ENCODE data around the gene SEPTIN11. TPM values are rescaled to one million over a fixed set of nuclear protein-coding genes. Genes with fewer than 3 reads are reported as not detected.
"Not testable (repeated sequence)": the region's sequence is repeated elsewhere in the genome, so short reads cannot be mapped to it uniquely, and the experiment has no call there.

Gene SEPTIN11
- total RNA-seq, 1 donor, result 473 TPM

- Histone ChIP-seq H3K4me2 (ENCODE audit: insufficient read depth, low read length) (peak overlapping the region; percentile 28), H3K9me3 (ENCODE audit: low read depth, low read length) (no peaks in the 10 kb centered on the region), H3K36me3 (ENCODE audit: insufficient read depth, low read length) (peaks cover 8% of the 10 kb centered on the region), H3K4me1 (ENCODE audit: insufficient read depth, low read length) (peaks cover 27% of the 10 kb centered on the region), H4K20me1 (ENCODE audit: insufficient read depth, low read length) (peaks cover 54% of the 10 kb centered on the region), H3K27me3 (ENCODE audit: insufficient read depth, low read length) (no peaks in the 10 kb centered on the region), H3K27ac (ENCODE audit: low read depth, low read length) (no peak overlapping the region), H3K4me3 (ENCODE audit: insufficient read depth, low read length) (no peak overlapping the region), H3K79me2 (ENCODE audit: insufficient read depth, low read length) (peaks cover 94% of the 10 kb centered on the region), H2AFZ (ENCODE audit: low read length) (no peak overlapping the region)
- no peak for TF ChIP-seq CTCF (IDR thresholded peaks at IDR 0.05; ENCODE audit: extremely low read depth, low read depth, low read length)
- DNase-seq (ENCODE audit: insufficient read length, low spot score, missing footprints), result no peak
Measured at GRCh38 chr4:76963131-76963750, 13.7 kb downstream of the SEPTIN11 start.

- DNase-seq (ENCODE audit: insufficient read length, low spot score, missing footprints); H2AFZ ChIP-seq (ENCODE audit: low read length); H3K36me3 ChIP-seq (ENCODE audit: insufficient read depth, low read length); H3K27me3 ChIP-seq (ENCODE audit: insufficient read depth, low read length); H3K4me2 ChIP-seq (ENCODE audit: insufficient read depth, low read length); H3K4me3 ChIP-seq (ENCODE audit: insufficient read depth, low read length); H3K27ac ChIP-seq (ENCODE audit: low read depth, low read length); H3K9me3 ChIP-seq (ENCODE audit: low read depth, low read length): not testable (repeated sequence)
- Histone ChIP-seq H3K79me2 (ENCODE audit: insufficient read depth, low read length) (peaks cover 94% of the 10 kb centered on the region), H3K4me1 (ENCODE audit: insufficient read depth, low read length) (peaks cover 30% of the 10 kb centered on the region), H4K20me1 (ENCODE audit: insufficient read depth, low read length) (peaks cover 52% of the 10 kb centered on the region)
Measured at GRCh38 chr4:76963927-76964326, 14.4 kb downstream of the SEPTIN11 start.

- Histone ChIP-seq H3K36me3 (ENCODE audit: insufficient read depth, low read length) (peaks cover 8% of the 10 kb centered on the region), H2AFZ (ENCODE audit: low read length) (no peak overlapping the region), H3K79me2 (ENCODE audit: insufficient read depth, low read length) (peaks cover 95% of the 10 kb centered on the region), H3K27me3 (ENCODE audit: insufficient read depth, low read length) (no peaks in the 10 kb centered on the region), H3K4me2 (ENCODE audit: insufficient read depth, low read length) (no peak overlapping the region), H3K9me3 (ENCODE audit: low read depth, low read length) (no peaks in the 10 kb centered on the region), H3K4me1 (ENCODE audit: insufficient read depth, low read length) (peaks cover 33% of the 10 kb centered on the region), H3K27ac (ENCODE audit: low read depth, low read length) (no peak overlapping the region), H3K4me3 (ENCODE audit: insufficient read depth, low read length) (no peak overlapping the region), H4K20me1 (ENCODE audit: insufficient read depth, low read length) (peaks cover 54% of the 10 kb centered on the region)
- TF ChIP-seq CTCF (IDR thresholded peaks at IDR 0.05; ENCODE audit: extremely low read depth, low read depth, low read length), result no peak
- no peak for DNase-seq (ENCODE audit: insufficient read length, low spot score, missing footprints)
Measured at GRCh38 chr4:76964769-76965168, 15.2 kb downstream of the SEPTIN11 start.

GRCh38 chr4:76965866-76966579 is 16.5 kb downstream of the SEPTIN11 start:
- peaks cover 59% of the 10 kb centered on the region for H4K20me1 ChIP-seq (ENCODE audit: insufficient read depth, low read length)
- no peak overlapping the region for H3K4me2 ChIP-seq (ENCODE audit: insufficient read depth, low read length)
- no peak overlapping the region for H2AFZ ChIP-seq (ENCODE audit: low read length)
- no peaks in the 10 kb centered on the region for H3K27me3 ChIP-seq (ENCODE audit: insufficient read depth, low read length)
- no peak for TF ChIP-seq CTCF (IDR thresholded peaks at IDR 0.05; ENCODE audit: extremely low read depth, low read depth, low read length)
- DNase-seq (ENCODE audit: insufficient read length, low spot score, missing footprints), result no peak
- H3K79me2 ChIP-seq (ENCODE audit: insufficient read depth, low read length), result peaks cover 95% of the 10 kb centered on the region
- no peak overlapping the region for H3K27ac ChIP-seq (ENCODE audit: low read depth, low read length)
- peaks cover 6% of the 10 kb centered on the region for H3K36me3 ChIP-seq (ENCODE audit: insufficient read depth, low read length)
- H3K4me1 ChIP-seq (ENCODE audit: insufficient read depth, low read length), result peaks cover 39% of the 10 kb centered on the region
- no peaks in the 10 kb centered on the region for H3K9me3 ChIP-seq (ENCODE audit: low read depth, low read length)
- no peak overlapping the region for H3K4me3 ChIP-seq (ENCODE audit: insufficient read depth, low read length)

Measured in osteoblast (primary cell).